H1 (cell line): ENCODE results near the gene KCNMA1. TPM values are rescaled to one million over a fixed set of nuclear protein-coding genes. Genes with fewer than 3 reads are reported as not detected.

Source experiments
- CTCF ChIA-PET: fragments of 300-600 bp; sonication (Branson Sonifier 250); formaldehyde crosslinking; loops from one replicate; lab custom pipeline; 2021; ENCODE audit not compliant: partially characterized antibody; lab: Charles Lee
- POLR2A ChIA-PET: fragments of 300-600 bp; sonication (Branson Sonifier 250); formaldehyde crosslinking; loops from one replicate; lab custom pipeline; 2021; ENCODE audit warnings: inconsistent platforms; ENCODE audit not compliant: partially characterized antibody; lab: Charles Lee
- DNase-seq, 2 experiments: peaks; one replicate each; pipeline versions ENCODE4 v3.0.0 to v3.0.0-alpha.2; 2010 to 2022; ENCODE audit warnings: low spot score in 2 of 2, low read depth in 1 of 2, mixed read lengths in 1 of 2
- FAIRE-seq: peaks from 2 replicates; lab custom pipeline; 2011; peaks lifted over from hg19 to GRCh38; lab: Jason Lieb, UNC
- H2AFZ ChIP-seq: 2 replicates; pipeline ENCODE4 v1.8.1; 2012; ENCODE audit warnings: low read length, inconsistent platforms
- H2AK5ac ChIP-seq: 2 replicates; pipeline ENCODE4 v1.6.1; 2013; ENCODE audit warnings: low read depth, low read length
- H2BK120ac ChIP-seq: replicated peaks from 2 replicates; pipeline ENCODE3; 2013; ENCODE audit warnings: low read depth, low read length, inconsistent platforms
- H2BK12ac ChIP-seq: 2 replicates; pipeline ENCODE4 v1.6.1; 2013; ENCODE audit warnings: low read depth, low read length
- H2BK15ac ChIP-seq: 2 replicates; pipeline ENCODE4 v1.6.1; 2013; ENCODE audit warnings: low read length
- H2BK20ac ChIP-seq: 2 replicates; pipeline ENCODE4 v1.6.1; 2013; ENCODE audit warnings: low read length
- H2BK5ac ChIP-seq: 2 replicates; pipeline ENCODE4 v1.6.1; 2013; ENCODE audit warnings: low read depth, low read length
- H3K14ac ChIP-seq: 2 replicates; pipeline ENCODE4 v1.6.1; 2013; ENCODE audit warnings: inconsistent platforms; ENCODE audit not compliant: insufficient read length
- H3K18ac ChIP-seq: 2 replicates; pipeline ENCODE4 v1.6.1; 2013; ENCODE audit warnings: low read length; ENCODE audit errors: extremely low read depth
- H3K23ac ChIP-seq: 2 replicates; pipeline ENCODE4 v1.6.1; 2013; ENCODE audit warnings: inconsistent platforms; ENCODE audit not compliant: insufficient read length
- H3K23me2 ChIP-seq: 2 replicates; pipeline ENCODE4 v1.6.1; 2013; ENCODE audit warnings: low read depth, low read length
- H3K27ac ChIP-seq: 2 replicates; pipeline ENCODE4 v1.6.1; 2011; ENCODE audit warnings: low read depth, low read length, inconsistent platforms
- H3K27me3 ChIP-seq, 4 experiments: replicated peaks in 1 of 4; 1 replicate in 1 of 4; 2 replicates in 3 of 4; pipeline versions ENCODE4 v1.6.1 to v1.8.1; 2011 to 2013; ENCODE audit warnings: low read length in 3 of 4, mild to moderate bottlenecking in 3 of 4, inconsistent platforms in 2 of 4, mixed read lengths in 2 of 4, moderate library complexity in 1 of 4; ENCODE audit not compliant: control insufficient read depth in 3 of 4, insufficient read depth in 3 of 4; ENCODE audit errors: extremely low read depth in 1 of 4
- H3K36me3 ChIP-seq, 4 experiments: 2 replicates each; pipeline versions ENCODE4 v1.6.1 to v1.8.1; 2011 to 2013; ENCODE audit warnings: mild to moderate bottlenecking in 4 of 4, low read length in 3 of 4, moderate library complexity in 2 of 4, control low read depth in 1 of 4, inconsistent platforms in 1 of 4; ENCODE audit not compliant: insufficient read depth in 4 of 4, control insufficient read depth in 2 of 4
- H3K4ac ChIP-seq: replicated peaks from 2 replicates; pipeline ENCODE3; 2013; ENCODE audit warnings: low read length, low read depth, mixed read lengths, inconsistent platforms; ENCODE audit not compliant: insufficient read length
- H3K4me1 ChIP-seq, 4 experiments: replicated peaks in 1 of 4; 1 replicate in 1 of 4; 2 replicates in 3 of 4; pipeline versions ENCODE4 v1.6.1 to v1.8.1; 2011 to 2013; ENCODE audit warnings: low read length in 3 of 4, inconsistent platforms in 2 of 4, mixed read lengths in 1 of 4; ENCODE audit not compliant: insufficient read depth in 4 of 4, control insufficient read depth in 3 of 4
- H3K4me2 ChIP-seq, 2 experiments: 2 replicates each; pipeline versions ENCODE4 v1.6.1 to v1.8.1; 2011 to 2013; ENCODE audit warnings: low read depth in 2 of 2, low read length in 2 of 2, control low read depth in 1 of 2, inconsistent platforms in 1 of 2, mild to moderate bottlenecking in 1 of 2; ENCODE audit not compliant: insufficient read depth in 1 of 2
- H3K4me3 ChIP-seq, 4 experiments: fragments of 200-600, 300-600 bp in 1 of 4; sonication (generic), shearing (Covaris generic), sonication (Bioruptor Twin) in 1 of 4; 2 replicates each; pipeline versions ENCODE4 v1.5.1 to v1.8.1; 2011 to 2016; ENCODE audit warnings: low read length in 4 of 4, low read depth in 3 of 4, control low read depth in 2 of 4, inconsistent platforms in 2 of 4, mild to moderate bottlenecking in 2 of 4, mixed read lengths in 1 of 4, moderate library complexity in 1 of 4; ENCODE audit not compliant: insufficient read depth in 2 of 4; ENCODE audit errors: extremely low read depth in 1 of 4
- H3K56ac ChIP-seq: replicated peaks from 2 replicates; pipeline ENCODE3; 2013; ENCODE audit warnings: low read depth, mild to moderate bottlenecking, mixed read lengths, low read length, inconsistent platforms; ENCODE audit not compliant: insufficient read length
- H3K79me1 ChIP-seq: 2 replicates; pipeline ENCODE4 v1.6.1; 2013; ENCODE audit warnings: low read depth, low read length, control low read depth
- H3K79me2 ChIP-seq, 2 experiments: 2 replicates each; pipeline versions ENCODE4 v1.6.1 to v1.8.1; 2012 to 2013; ENCODE audit warnings: low read length in 2 of 2, mild to moderate bottlenecking in 2 of 2, inconsistent platforms in 1 of 2; ENCODE audit not compliant: insufficient read depth in 2 of 2, control insufficient read depth in 1 of 2
- H3K9ac ChIP-seq, 4 experiments: replicated peaks in 1 of 4; 1 replicate in 1 of 4; 2 replicates in 3 of 4; pipeline versions ENCODE4 v1.6.1 to v1.8.1; 2011 to 2013; ENCODE audit warnings: low read depth in 3 of 4, low read length in 3 of 4, control low read depth in 2 of 4, mild to moderate bottlenecking in 2 of 4, moderate library complexity in 2 of 4, inconsistent platforms in 1 of 4; ENCODE audit errors: extremely low read depth in 1 of 4
- H3K9me3 ChIP-seq, 2 experiments: 2 replicates each; pipeline versions ENCODE4 v1.6.1 to v1.8.1; 2012 to 2013; ENCODE audit warnings: mild to moderate bottlenecking in 2 of 2, moderate library complexity in 2 of 2, control low read depth in 1 of 2, inconsistent platforms in 1 of 2, low read depth in 1 of 2, low read length in 1 of 2, mixed read lengths in 1 of 2; ENCODE audit not compliant: insufficient read depth in 2 of 2
- H4K20me1 ChIP-seq, 2 experiments: replicated peaks in 1 of 2; 2 replicates each; pipeline versions ENCODE3 to v1.8.1; 2011 to 2013; ENCODE audit warnings: inconsistent platforms in 2 of 2, low read length in 2 of 2, mild to moderate bottlenecking in 1 of 2; ENCODE audit not compliant: insufficient read depth in 2 of 2, control insufficient read depth in 1 of 2
- H4K5ac ChIP-seq: 2 replicates; pipeline ENCODE4 v1.6.1; 2013; ENCODE audit warnings: low read length, low read depth, mixed read lengths, inconsistent platforms; ENCODE audit not compliant: insufficient read length
- H4K8ac ChIP-seq: 2 replicates; pipeline ENCODE4 v1.8.0; 2013; ENCODE audit warnings: mild to moderate bottlenecking, moderate library complexity, low read length, inconsistent platforms; ENCODE audit not compliant: insufficient read depth; ENCODE audit errors: extremely low read depth
- H4K91ac ChIP-seq: replicated peaks from 2 replicates; pipeline ENCODE3; 2013; ENCODE audit warnings: low read length, mixed read lengths, inconsistent platforms; ENCODE audit not compliant: insufficient read length
- ATF3 ChIP-seq: IDR thresholded peaks from 2 replicates; pipeline ENCODE4 v1.6.1; 2011; ENCODE audit warnings: low read depth, mild to moderate bottlenecking, low read length; ENCODE audit not compliant: insufficient read depth
- MAFK ChIP-seq: IDR thresholded peaks from 2 replicates; pipeline ENCODE4 v1.6.1; 2012; ENCODE audit warnings: low read depth, mild to moderate bottlenecking, improper control_type of control experiment, low read length
- POLR2A ChIP-seq, 2 experiments: IDR thresholded peaks; 1 replicate in 1 of 2; 2 replicates in 1 of 2; pipeline ENCODE4 v1.6.1; 2011; ENCODE audit warnings: low read depth in 2 of 2, low read length in 2 of 2, mild to moderate bottlenecking in 2 of 2; ENCODE audit errors: control extremely low read depth in 1 of 2
- POLR2AphosphoS5 ChIP-seq: IDR thresholded peaks from 2 replicates; pipeline ENCODE4 v1.6.1; 2011; ENCODE audit warnings: low read depth, low read length
- RXRA ChIP-seq: IDR thresholded peaks from 2 replicates; pipeline ENCODE4 v1.6.1; 2011; ENCODE audit warnings: low read depth, mild to moderate bottlenecking, low read length, moderate library complexity; ENCODE audit not compliant: insufficient read depth
- SIN3A ChIP-seq, 2 experiments: IDR thresholded peaks in 1 of 2; conservative IDR thresholded peaks in 1 of 2; 2 replicates each; pipeline ENCODE4 v1.6.1; 2011 to 2012; ENCODE audit warnings: low read length in 2 of 2, improper control_type of control experiment in 1 of 2, low read depth in 1 of 2, mild to moderate bottlenecking in 1 of 2
- WGBS, 2 experiments: shearing (Covaris generic) in 1 of 2; methylation state at CpG; one replicate each; pipeline versions ENCODE4 v1.1.6 to v1.1.7; 2013 to 2015; ENCODE audit warnings: low lambda C conversion rate in 2 of 2, mixed read lengths in 2 of 2, inconsistent platforms in 1 of 2, low coverage in 1 of 2, missing lambda C conversion rate in 1 of 2; ENCODE audit not compliant: insufficient replicate concordance in 2 of 2, insufficient coverage in 1 of 2, insufficient read length in 1 of 2; ENCODE audit errors: extremely low coverage in 1 of 2, missing lambda C conversion rate in 1 of 2; 5-methylcytosine and 5-hydroxymethylcytosine counted together
- polyA plus RNA-seq, 7 experiments: library from polyadenylated mRNA; depleted of rRNA in 3 of 7; stranded (reverse) in 5 of 7; unstranded in 2 of 7; fragments of >200 nt in 5 of 7; fragments of 200-250 nt in 2 of 7; gene quantifications; 1 replicate in 5 of 7; 2 replicates in 1 of 7; 4 replicates in 1 of 7; pipeline versions ENCODE4 v1.2.1 to v1.2.3, GENCODE V29; 2011 to 2013; ENCODE audit warnings: missing spikeins in 2 of 7, mixed read lengths in 2 of 7
- total RNA-seq: library from RNA; stranded (reverse); fragmentation: NEBNext Ultra II Directional; extraction: Animal tissue kit (Norgen Biotek cat#: 25700); gene quantifications from 2 replicates; pipeline ENCODE4 v1.2.1, GENCODE V29; 2021

Gene KCNMA1
- total and polyA plus RNA-seq, 2 of the 8 experiments (the other 6 are each of a cell fraction or from before 2014, with no cell fraction given) = 10.2 to 11.1 TPM

- no peak overlapping the region for H3K56ac ChIP-seq
- no peaks in the 10 kb centered on the region for H3K79me2 ChIP-seq
- no peak overlapping the region for H2BK120ac ChIP-seq
- H4K8ac ChIP-seq = no peak overlapping the region
- TF ChIP-seq RXRA = no peak
- TF ChIP-seq POLR2A (IDR thresholded peaks at IDR 0.05; ENCODE audit: control extremely low read depth in 1 of 2, low read depth in 2 of 2, low read length in 2 of 2) = no peak
- TF ChIP-seq SIN3A (conservative IDR thresholded peaks at IDR 0.05 in 1 of 2, IDR thresholded peaks at IDR 0.05 in 1 of 2; ENCODE audit: low read depth in 1 of 2, low read length in 2 of 2) = no peak
- no peak for TF ChIP-seq ATF3
- no peak for TF ChIP-seq POLR2AphosphoS5
- TF ChIP-seq MAFK = no peak
- ChIA-PET POLR2A (no interaction called here), CTCF (interaction anchor here (1.0 to 1.2 kb wide), 4 partner anchors 14 to 214 kb away, joined by 3 to 4 read pairs (median 3); no protein-coding TSS in a partner anchor)
- no peak overlapping the region for H2BK5ac ChIP-seq
- H3K79me1 ChIP-seq = no peaks in the 10 kb centered on the region
- H3K27me3 ChIP-seq = no peaks in the 10 kb centered on the region
- no peak overlapping the region for H2BK12ac ChIP-seq
- no peak overlapping the region for H3K14ac ChIP-seq
- no peak overlapping the region for H3K4me3 ChIP-seq
- no peak overlapping the region for H2AFZ ChIP-seq
- no peak overlapping the region for H2BK20ac ChIP-seq
- H3K9ac ChIP-seq = no peak overlapping the region
- no peak overlapping the region for H4K5ac ChIP-seq
- no peak overlapping the region for H3K23ac ChIP-seq
- H3K27ac ChIP-seq = no peak overlapping the region
- peaks cover 0 to 20% (median 7%) of the 10 kb centered on the region in 4 experiments; a peak in 4 of 7 replicates for H3K4me1 ChIP-seq
- no peaks in the 10 kb centered on the region for H3K36me3 ChIP-seq
- no peak overlapping the region for H2BK15ac ChIP-seq
- no peaks in the 10 kb centered on the region for H3K9me3 ChIP-seq
- no peak overlapping the region for H3K4ac ChIP-seq
- H4K20me1 ChIP-seq = no peaks in the 10 kb centered on the region
- H3K4me2 ChIP-seq = no peak overlapping the region
- H3K23me2 ChIP-seq = no peaks in the 10 kb centered on the region
- no peak for FAIRE-seq
- no peak overlapping the region for H3K18ac ChIP-seq
- DNase-seq = no peak
- H4K91ac ChIP-seq = no peak overlapping the region
- no peak overlapping the region for H2AK5ac ChIP-seq
- 93% methylated on average over 7 of the region's 7 CpGs; no CpG with 5 or more reads in 1 of the 2 experiments for WGBS, 2 experiments
Measured at GRCh38 chr10:77433546-77433945, 204.1 kb downstream of the KCNMA1 start.
